GM18858 (cell line): ENCODE data around the gene HSF2BP.
"Not testable (repeated sequence)": the region's sequence is repeated elsewhere in the genome, so short reads cannot be mapped to it uniquely, and the experiment has no call there.

Experiments
- ATAC-seq: cut with Tn5 transposase; IDR thresholded peaks from one replicate; pipeline ENCODE4 v1.9.1; 2021; ENCODE audit not compliant: unreplicated experiment

The HSF2BP gene

DNA sequence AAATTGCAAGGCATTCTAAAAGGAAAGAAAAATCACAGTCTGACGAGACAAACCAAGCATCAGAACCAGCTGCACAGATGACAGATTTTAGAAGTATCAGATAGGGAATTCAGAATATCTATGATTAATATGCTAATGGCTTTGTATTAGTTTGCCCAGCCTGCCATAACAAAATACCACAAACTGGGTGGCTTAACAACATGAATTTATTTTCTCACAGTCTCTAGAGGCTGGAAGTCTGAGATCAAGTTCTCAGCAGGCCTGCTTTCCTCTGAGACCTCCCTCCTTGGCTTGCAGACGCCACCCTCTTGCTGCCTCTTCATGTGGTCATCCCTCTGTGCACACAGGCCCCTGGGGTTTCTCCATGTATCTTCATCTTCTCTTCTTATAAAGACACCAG is 118.7 kb downstream of the HSF2BP start:
- not testable (repeated sequence) for ATAC-seq

DNA sequence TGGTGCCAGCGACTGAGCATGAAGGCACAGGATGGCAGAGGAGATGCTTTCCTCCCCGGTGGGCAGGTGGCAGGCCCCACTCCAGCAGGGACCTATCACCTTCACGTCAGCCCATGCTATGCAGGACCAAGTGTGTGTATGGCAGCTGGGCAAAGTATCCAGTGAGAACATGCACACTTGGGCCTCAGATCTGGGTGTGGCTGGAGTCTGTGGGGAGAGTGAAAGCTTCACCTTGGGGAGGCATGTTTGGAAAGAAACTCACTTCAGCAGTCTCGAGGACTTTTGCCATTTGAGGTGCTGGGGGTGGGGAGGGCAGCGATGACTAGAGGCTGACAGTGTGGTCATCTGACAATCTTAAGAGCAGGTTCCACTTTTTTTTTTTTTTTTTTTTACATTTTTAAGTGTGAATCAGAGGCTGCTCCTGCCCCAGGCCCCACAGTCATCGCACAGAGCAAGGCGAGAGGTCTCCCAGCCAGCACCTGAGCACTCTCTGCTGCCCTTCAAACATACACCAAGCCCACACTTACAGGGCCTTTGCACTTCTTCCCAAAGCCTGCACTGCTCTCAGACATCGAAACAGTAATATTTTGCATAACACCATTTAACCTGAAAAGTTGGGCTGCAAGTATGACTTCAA is 136.7 kb downstream of the HSF2BP start:
- not testable (repeated sequence) for ATAC-seq

DNA sequence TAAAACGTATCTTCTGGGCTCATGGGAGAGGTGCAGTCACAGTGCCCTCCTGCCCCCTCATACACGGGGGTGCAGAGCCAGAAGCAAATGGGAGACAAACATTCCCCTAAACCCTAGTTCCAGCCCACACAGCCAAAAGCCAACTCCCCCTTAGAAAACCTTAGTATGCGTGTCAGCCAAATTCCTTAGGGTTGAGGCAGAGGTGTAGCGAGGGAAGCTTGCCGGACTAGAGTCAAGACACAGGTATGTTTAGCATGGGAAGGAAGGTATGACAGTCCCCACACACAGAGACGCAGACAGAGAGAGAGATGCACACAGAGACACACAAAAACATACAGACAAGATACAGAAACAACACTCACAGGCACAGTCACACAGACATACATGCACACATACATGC is 141.6 kb downstream of the HSF2BP start:
- ATAC-seq: not testable (repeated sequence)

DNA sequence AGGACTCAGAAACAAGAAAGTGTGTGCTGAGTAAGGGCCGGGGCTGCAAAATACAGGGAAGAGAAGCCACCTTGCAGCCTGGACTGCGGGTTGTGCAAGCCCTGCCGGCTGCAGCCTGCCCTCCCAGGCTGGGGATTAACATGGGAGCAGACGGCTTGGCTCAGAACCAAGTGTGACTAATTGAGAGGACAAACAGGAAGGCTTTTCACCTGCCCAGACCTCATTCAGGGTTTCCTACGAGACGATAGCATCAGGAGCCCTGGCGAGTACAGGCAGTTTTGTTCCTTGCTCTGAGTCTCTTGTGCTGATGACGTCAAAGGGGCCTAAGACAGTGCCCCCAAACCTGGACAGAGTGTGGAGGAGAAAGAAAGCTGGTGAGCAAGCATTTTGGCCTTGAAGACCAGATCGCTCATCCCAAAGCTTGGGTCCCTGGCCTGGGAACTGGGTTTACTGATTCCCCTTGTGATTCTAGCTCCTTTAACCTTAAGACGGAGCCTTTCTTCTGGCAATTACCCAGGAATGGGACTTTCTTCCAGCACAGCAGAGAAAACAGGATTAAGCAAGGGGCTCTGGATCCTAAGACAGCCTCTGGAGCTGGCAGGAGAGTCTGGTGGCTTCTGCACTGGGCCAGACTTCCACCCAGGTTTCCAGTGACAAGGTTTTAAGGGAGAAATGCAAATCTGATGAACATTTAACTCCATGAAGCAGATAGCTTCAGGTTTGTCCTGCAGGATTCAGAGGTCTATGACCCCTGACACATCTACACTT is 142.2 kb downstream of the HSF2BP start:
- ATAC-seq: not testable (repeated sequence)

DNA sequence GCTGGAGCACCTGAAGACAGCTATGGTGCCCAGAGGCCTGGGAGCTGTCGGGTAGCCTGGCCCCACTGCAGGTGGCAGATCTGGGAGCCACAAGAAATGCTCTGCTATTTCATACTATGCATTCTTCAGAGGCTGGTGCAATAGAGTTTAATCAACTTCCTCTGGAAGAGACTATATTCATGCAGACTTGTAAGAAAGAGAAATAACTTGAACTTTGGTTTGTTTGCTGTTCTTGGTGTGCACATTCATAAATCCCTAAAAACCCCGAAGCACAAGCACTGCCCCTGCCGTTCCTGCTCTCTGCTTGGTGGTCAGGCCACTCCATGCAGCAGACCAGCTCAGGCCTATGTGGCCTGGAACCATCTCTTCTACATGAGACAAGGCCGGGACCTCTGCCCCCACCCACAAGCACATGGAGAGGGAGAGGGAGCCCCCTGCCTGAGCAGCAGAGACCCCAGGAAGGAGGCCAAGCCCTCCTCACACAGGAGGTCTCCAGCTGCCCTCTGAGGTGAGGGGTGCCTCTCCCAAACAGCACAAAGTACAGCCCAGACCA is 142.9 kb downstream of the HSF2BP start:
- ATAC-seq: not testable (repeated sequence)

DNA sequence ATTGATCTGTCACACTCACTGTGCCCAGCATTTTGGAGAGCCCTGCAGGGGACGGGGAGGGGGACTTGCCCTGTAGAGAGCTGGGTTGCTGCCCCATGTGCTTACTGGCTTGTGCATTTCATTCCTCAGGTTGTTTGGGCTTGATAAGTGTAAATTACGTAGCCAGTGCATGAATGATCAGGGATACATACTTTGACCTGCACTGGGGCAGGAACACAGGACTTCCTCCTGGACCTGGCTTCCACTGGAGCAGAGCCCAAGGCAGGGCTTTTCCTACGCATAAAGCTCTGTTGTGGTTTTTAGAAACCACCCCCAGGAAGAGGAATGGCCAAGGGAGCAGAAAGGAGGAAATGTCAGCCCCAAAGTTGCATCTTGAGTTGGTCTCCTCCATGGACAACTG is 144.5 kb downstream of the HSF2BP start:
- not testable (repeated sequence) for ATAC-seq

DNA sequence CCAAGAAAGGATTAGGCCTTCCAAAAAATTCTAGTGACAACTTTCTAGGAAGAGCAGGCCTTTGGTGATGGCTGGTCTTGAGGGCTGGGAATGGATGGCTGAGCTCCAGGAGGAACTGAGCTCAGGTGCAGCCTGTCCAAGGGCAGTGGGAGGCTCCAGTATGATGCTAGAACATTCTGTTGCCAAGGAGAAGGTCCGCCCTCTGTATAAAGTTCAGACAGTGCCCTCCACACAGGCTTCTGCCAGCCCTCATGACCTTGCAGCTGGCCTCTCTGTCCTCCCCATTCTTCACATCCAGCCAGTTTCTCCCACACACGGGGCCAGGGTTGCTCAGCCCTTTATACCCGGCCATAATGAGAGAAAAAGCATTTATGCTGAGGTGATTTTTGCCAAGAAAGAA is 146.3 kb downstream of the HSF2BP start:
- not testable (repeated sequence) for ATAC-seq

DNA sequence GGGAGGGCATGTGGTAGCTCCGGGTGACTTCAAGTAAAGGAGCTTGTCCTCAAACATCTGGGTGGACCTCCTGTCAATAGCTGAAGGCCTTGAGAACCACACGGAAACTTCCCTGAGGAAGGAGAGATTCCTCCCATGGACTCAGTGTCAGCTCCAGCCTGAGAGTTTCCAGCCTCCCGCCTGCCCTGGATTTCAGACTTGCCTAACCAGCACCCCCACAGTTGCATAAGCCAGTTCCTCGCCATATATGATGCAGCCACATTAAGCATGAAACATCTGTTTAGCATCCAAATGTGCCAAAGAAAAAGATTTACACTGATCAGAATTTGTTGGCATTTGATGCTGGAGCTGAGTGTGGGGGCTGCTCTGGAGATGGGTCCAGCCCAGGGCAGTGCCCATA is 148.1 kb downstream of the HSF2BP start:
- not testable (repeated sequence) for ATAC-seq

DNA sequence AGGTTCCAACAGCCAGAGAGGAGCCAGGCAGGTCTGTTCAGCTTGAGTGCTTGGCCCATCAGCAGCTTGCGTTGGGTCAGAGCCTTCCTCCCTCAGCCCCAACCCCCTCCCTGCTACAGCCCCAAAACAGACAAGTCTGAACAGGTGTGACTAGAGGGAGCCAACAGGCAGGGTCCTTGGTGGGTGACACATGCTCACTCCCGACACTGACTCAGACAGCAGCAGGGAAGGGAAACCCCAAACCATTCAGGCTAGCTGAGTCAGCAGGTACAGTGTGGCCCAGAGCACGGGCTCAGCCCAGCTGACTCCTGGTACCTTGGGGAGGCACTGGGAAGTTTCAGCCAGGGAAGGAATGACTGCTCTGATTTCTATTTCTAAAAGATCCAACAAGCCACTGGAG is 148.6 kb downstream of the HSF2BP start:
- not testable (repeated sequence) for ATAC-seq

DNA sequence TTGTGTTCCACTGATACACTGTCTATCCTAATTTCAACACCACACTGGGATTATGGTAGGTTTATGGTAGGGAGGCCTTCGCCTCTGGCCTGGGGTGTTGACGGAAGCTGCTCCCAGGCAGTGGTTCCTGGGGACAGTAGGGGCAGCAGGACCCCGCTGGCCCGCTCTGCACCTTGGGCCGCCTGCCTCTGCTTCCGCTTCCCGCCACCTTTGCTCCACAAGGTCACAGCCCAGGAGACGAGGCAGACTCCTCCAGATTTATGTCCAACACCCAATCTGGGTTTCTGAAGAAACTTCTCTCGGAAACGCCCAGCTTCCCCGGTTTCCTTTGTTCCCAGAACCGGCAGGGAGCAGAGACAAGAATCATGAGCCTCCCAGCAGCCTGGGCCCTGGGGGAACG is 155.4 kb downstream of the HSF2BP start:
- ATAC-seq: not testable (repeated sequence)

DNA sequence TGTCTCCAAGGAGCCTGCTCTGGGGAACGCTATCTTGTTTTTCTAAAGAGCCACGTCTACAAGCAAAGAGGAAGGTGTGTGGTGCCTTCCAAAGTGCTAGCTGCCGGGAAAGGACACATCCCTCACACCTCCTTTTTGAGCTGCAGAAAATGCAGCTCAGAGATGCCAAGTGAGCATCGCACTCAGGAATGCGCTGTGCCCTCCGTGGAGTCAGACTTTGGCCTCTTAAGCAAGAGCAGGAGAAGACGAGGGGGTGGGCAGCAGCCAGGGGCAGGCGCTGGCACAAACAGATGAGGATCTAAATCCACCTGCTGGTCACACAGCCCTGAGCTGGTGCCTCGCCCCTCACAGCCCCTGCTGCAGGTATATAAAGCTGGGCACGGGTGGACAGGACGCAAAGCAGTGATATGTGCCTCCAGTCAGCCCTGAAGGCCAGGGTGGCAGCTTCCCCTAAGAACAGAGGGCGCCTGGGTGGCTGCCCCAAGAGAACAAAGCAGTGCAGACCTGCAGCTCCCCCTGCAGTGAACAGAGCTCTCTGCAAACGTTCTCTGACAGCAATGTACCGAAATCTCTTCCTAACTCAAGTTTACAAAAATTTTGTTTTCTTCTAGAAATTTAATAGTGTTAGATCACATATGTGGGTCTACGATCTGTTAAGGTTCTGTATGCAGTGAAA is 156.1 kb downstream of the HSF2BP start:
- not testable (repeated sequence) for ATAC-seq

DNA sequence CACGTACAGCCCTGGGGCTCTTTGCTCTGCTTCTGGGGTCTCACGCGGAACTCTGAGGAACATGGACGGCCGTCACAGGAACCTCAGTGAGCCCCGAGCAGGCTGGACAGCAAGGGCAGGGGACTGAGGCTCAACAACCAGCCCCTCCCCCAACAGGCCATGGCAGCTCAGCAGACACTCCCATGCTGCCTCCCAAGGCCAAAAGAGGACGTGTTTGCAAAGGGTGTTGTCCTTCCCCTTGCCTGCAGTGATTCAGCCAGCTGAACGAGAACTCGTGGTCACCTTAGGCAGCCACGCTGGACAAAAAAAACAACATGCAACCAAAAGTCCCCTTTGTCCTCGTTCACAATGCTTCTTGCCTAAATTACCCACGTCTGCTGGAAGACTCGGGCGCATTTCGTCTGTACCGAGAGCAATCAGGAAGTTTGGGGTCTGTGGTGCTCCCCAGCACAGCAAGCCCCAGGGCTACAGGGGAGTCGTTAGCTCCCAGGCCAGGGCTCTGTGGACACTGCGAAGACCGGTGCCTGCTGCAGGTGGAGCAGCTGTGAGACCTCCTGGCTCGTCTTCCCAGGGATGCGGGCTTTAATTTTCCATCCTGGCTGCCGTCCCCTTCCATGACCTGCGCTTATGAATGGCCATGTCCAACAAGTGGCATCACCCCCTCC is 156.7 kb downstream of the HSF2BP start:
- not testable (repeated sequence) for ATAC-seq

DNA sequence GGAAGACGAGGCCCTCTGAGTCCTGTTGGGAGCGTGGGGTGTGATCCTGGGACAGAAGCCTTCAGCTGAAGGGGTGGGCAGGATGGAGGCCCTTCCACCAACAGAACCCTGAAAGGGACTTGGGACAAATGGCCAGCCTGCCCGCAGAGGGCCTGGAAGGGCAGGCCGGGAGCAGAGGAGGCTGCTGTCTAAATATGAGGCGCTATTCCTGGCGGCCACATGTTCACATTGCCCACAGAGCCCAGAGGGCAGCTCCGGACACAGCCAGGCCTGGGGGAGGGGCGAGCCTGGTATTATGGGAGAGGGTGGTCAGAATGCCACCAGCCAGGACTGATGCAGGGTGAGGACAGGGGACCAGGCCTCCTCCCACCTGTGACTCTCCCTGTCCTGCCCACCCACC is 160.4 kb downstream of the HSF2BP start:
- not testable (repeated sequence) for ATAC-seq

DNA sequence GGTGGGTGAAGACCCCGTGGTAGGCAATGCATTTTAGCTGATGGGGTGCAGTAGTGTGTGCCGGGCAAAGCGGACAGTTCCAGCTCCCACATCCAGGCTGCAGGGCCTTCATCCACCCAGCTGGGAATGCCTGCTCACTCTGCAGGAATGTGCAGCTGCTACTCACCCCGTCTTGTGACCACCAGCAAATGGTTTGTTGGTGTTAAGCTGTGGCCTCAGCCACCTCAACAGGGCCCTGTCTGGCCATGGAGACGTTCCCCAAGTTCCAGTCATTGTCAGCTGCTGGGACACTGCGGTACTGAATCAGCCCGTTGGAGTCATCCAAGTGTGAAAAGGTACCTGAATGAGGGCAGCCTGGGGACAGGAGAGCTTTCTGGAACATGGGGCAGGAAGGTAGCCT is 161.2 kb downstream of the HSF2BP start:
- ATAC-seq: not testable (repeated sequence)

DNA sequence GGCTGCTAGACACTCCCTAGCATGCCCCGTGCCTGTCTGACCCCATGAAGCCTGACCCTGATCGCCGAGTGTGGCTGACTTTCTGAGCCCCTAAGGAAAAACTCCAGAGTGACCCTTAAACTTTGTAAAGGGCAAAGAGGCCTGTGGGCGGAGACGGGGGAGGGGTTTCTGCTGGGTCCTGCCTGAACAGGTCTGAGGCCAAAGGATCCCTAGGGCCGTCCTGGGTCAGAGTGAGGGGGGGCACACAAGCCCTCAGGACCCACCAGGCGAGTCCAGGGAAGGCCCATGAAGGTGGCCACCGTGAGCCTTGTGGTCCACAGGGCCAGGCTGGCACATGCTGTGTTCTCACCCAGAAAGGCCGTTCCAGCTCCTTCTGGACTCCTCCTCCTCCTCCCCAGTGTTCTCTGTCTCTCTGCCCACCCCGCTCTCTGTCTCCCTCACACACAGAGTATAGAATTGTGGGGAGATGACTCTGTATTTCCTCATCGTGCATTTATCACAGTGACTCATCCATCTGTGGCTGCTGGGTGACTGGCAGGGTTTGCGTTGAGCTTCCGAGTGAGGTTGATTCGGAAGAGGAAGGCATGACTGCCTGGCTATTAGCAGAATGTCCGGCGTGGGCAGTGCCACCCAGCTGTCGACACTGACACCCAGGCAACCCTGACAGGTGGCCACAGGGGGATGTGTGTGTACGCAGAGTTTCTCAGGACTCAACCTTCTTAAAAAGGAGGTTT is 164.8 kb downstream of the HSF2BP start:
- not testable (repeated sequence) for ATAC-seq

DNA sequence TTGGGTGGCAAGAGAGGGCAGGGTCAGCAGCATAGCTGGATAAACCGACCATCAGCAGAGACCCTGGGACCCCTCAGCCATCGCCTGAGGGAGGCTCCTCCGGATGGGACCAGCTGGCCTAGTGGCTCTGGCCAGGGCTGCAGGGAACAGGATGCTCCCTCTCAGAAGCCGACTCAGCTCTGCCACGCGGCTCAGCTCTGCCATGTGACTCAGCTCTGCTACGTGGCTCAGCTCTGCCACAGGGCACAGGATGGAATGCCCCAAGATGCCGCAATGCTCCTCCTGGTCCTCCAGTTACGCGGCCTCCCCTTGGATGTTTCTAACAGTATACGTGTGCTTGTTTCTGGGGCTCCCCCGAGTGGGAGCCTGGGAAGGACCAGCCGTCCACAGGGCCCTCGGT is 165.8 kb downstream of the HSF2BP start:
- not testable (repeated sequence) for ATAC-seq

DNA sequence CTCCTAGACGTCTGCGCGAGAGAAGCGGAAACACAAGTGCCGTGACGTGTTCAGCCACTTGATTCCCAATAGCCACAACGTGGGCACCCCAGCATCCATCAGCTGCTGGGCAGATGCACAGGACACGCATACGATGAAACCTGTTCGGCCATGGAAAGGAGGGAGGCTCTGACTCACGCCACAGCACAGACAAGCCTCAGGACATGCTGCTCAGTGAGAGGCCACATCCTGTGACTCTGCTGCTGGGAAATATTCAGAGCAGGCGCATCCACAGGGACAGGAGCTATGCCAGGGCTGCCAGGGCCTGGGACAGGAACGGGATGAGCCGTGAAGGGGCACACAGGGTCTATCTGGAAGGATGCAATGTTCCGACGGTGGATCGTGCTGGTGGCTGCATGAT is 171.1 kb downstream of the HSF2BP start:
- not testable (repeated sequence) for ATAC-seq

DNA sequence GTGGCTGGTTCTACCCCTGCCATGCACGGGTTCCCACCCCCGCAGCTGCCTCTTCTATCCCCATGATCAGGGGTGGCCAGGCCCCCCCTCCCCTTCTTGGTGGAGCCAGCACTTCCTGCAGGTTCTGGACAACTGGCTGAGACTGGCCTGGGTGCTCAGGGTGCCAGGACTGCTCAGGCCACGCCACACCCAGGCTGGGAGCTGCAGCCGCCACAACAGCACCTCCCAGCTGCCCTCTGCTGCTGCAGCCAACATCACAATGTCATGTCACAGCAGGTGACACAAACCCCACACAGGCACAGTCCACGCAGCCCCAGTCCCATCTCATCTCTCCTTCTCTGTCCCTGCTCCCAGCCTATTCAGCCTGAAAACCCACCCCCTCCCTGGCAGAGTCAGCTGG is 173.2 kb downstream of the HSF2BP start:
- ATAC-seq: not testable (repeated sequence)

DNA sequence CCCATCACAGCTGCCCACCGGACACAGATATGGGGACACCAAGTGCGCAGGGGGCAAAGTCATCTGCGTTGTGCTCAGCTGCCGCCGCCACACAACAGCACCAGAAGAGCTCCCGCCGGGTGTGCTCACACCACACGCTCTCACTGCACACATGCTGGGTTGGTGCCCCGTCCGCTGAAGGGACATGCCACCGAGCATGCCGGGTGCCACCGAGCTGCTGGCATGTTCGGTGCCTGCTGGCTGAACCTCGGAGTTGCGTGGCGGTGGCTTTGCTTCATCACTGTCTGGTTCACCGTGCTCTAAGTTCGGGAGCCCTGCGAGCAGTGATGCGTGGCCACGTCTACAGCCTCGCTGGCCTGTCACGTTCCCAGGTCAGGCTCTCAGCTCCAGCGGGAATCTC is 174.3 kb downstream of the HSF2BP start:
- not testable (repeated sequence) for ATAC-seq

DNA sequence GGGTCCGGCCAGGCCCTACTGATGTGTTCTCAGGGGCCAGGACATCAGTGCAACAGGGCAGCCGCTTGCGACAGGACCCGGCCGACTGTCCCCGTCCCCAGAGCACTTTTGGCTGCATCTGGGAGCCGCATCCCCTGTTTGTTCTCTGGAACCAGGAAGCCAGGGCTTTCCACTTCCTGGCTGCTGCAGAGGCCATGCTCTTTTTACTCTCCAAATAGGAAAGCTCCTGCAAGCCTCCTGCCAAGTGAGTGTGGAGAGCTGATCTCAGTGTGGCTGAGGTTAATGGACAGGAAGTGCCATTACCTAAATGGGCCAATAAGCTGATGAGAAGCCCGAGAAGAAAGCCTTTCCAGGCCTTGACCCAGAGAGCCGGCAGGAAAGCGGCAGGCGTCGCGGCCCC is 180.1 kb downstream of the HSF2BP start:
- ATAC-seq: not testable (repeated sequence)
